ENCODE data around the gene GP1BB.

GP1BB gene

GRCh38 chr22:19770349-19771220, 47.2 kb downstream of the GP1BB start:
- H3K4me3 Mint-ChIP-seq, result no peak overlapping the region
- H3K4me1 Mint-ChIP-seq (ENCODE audit: low read depth), result peaks cover 29% of the 10 kb centered on the region
- H3K36me3 Mint-ChIP-seq (ENCODE audit: low read depth), result no peaks in the 10 kb centered on the region
- no peaks in the 10 kb centered on the region for H3K9me3 Mint-ChIP-seq
- H3K27ac Mint-ChIP-seq, result no peak overlapping the region
- intact Hi-C loops (cut with micrococcal nuclease), result no loop called here
- H3K27me3 Mint-ChIP-seq, result peaks cover 81% of the 10 kb centered on the region

- Mint-ChIP-seq H3K4me3 (no peak overlapping the region), H3K27ac (no peak overlapping the region), H3K36me3 (ENCODE audit: low read depth) (no peaks in the 10 kb centered on the region), H3K27me3 (peaks cover 79% of the 10 kb centered on the region), H3K9me3 (no peaks in the 10 kb centered on the region), H3K4me1 (ENCODE audit: low read depth) (peaks cover 27% of the 10 kb centered on the region)
- intact Hi-C loops (cut with micrococcal nuclease), result no loop called here
These were observed 49.0 kb downstream of the GP1BB start for GRCh38 chr22:19772422-19772672.

GRCh38 chr22:19772673-19773469, 49.5 kb downstream of the GP1BB start:
- Mint-ChIP-seq H3K4me1 (ENCODE audit: low read depth) (peaks cover 22% of the 10 kb centered on the region), H3K9me3 (no peaks in the 10 kb centered on the region), H3K27ac (no peak overlapping the region), H3K36me3 (ENCODE audit: low read depth) (no peaks in the 10 kb centered on the region), H3K4me3 (no peak overlapping the region), H3K27me3 (peaks cover 79% of the 10 kb centered on the region)
- intact Hi-C loops (cut with micrococcal nuclease), result no loop called here

GRCh38 chr22:19773470-19774040, 50.2 kb downstream of the GP1BB start:
- H3K4me1 Mint-ChIP-seq (ENCODE audit: low read depth), result peaks cover 18% of the 10 kb centered on the region
- no peaks in the 10 kb centered on the region for H3K9me3 Mint-ChIP-seq
- H3K4me3 Mint-ChIP-seq, result no peak overlapping the region
- H3K27ac Mint-ChIP-seq, result no peak overlapping the region
- H3K27me3 Mint-ChIP-seq, result peaks cover 78% of the 10 kb centered on the region
- no peaks in the 10 kb centered on the region for H3K36me3 Mint-ChIP-seq (ENCODE audit: low read depth)
- intact Hi-C loops (cut with micrococcal nuclease), result no loop called here

Measured in dendritic cell treated with granulocyte-macrophage colony-stimulating factor and Interleukin-4, amounts not matched to agents 40 ng/mL and 50 ng/mL, for 4 days (primary cell).